Pancreas (tissue), 10 donors: ENCODE results near the gene CACNA1G. TPM values are rescaled to one million over a fixed set of nuclear protein-coding genes. Genes with fewer than 3 reads are reported as not detected.
A peak's percentile ranks its signal among the peaks of the same experiment; 100 is the strongest.

Experiments
- ATAC-seq, 4 donors: fragments of 200-7000 bp; cut with Tn5 transposase; one replicate each; pipeline versions ENCODE4 v1.8.0 to v1.9.1; 2020; ENCODE audit warnings: mild to moderate bottlenecking in 4 of 4, moderate library complexity in 4 of 4
- DNase-seq, 6 donors: peaks; one replicate each; pipeline ENCODE4 v3.0.0-alpha.2; 2020
- FAIRE-seq: peaks from 2 replicates; lab custom pipeline; 2012; peaks lifted over from hg19 to GRCh38; lab: Jason Lieb, UNC
- H3K27ac ChIP-seq, 4 donors: fragments of 200-600 bp; sonication (generic); 1 replicate in 3 of 4; 2 replicates in 1 of 4; pipeline versions ENCODE4 v1.5.0 to v1.8.0; 2020
- H3K27me3 ChIP-seq, 4 donors: fragments of 200-600 bp; one replicate each; pipeline ENCODE4 v1.8.0; 2021
- H3K36me3 ChIP-seq, 3 donors: fragments of 200-600 bp; sonication (generic) in 1 of 3; one replicate each; pipeline versions ENCODE4 v1.5.0 to v1.8.0; 2020 to 2021
- H3K4me1 ChIP-seq, 3 donors: fragments of 200-600 bp; one replicate each; pipeline ENCODE4 v1.8.0; 2021
- H3K4me3 ChIP-seq, 4 donors: fragments of 200-600 bp; sonication (generic) in 2 of 4; one replicate each; pipeline versions ENCODE4 v1.5.0 to v1.8.0; 2020 to 2021
- H3K9me3 ChIP-seq, 4 donors: fragments of 200-600 bp; one replicate each; pipeline ENCODE4 v1.8.0; 2021
- WGBS, 2 donors: extraction: QIAGEN DNeasy Blood & Tissue Kit; methylation state at CpG; one replicate each; pipeline ENCODE4 v1.1.7; 2013; 5-methylcytosine and 5-hydroxymethylcytosine counted together
- intact Hi-C, 3 donors: fragments of 100-400 bp; cut with DNase I; formaldehyde crosslinking; loops; one replicate each; pipeline versions ENCODE4 v1.11.1 to v1.14.2; 2022
- polyA plus RNA-seq, 2 donors: library from polyadenylated mRNA; stranded (reverse); fragments of 200-250 nt; gene quantifications; one replicate each; pipeline ENCODE4 v1.2.3, GENCODE V29; 2013
- total RNA-seq, 6 donors: library from RNA; stranded (reverse); fragmentation: NEBNext Ultra II Directional in 4 of 6; extraction: Animal tissue kit (Norgen Biotek cat#: 25700) in 4 of 6; gene quantifications; one replicate each; pipeline versions ENCODE4 v1.2.1 to v1.2.4, GENCODE V29; 2021 to 2023
- TF ChIP-seq, protein P1 (sequence below), 4 donors: fragments of 200-600 bp; sonication (generic) in 3 of 4; IDR thresholded peaks; one replicate each; pipeline versions ENCODE4 v1.5.0 to v1.8.0; 2021; ENCODE audit warnings: antibody characterized with exemption in 4 of 4
- donor health status: healthy with polysubstance abuse.
- donor health status: DM: no; HTN: no; CAD: no; lungs with moderate emphysema.
- donor health status: DM: no; HTN: no; CAD: no.
- donor health status: control.
- donor health status: control.
- donor health status: Bipolar disorder and iron deficiency.
- donor health status: DM: yes; HTN: yes; CAD: no.
- donor health status: DM: no; HTN: no; CAD: no.
- donor health status: DM: no; HTN: no; CAD: no.
- donor health status: DM: yes; HTN: yes; CAD: no.

The CACNA1G gene
- total and polyA plus RNA-seq, 8 donors, result 0.02 to 0.37 (median 0.09) TPM; not detected in 1

DNA sequence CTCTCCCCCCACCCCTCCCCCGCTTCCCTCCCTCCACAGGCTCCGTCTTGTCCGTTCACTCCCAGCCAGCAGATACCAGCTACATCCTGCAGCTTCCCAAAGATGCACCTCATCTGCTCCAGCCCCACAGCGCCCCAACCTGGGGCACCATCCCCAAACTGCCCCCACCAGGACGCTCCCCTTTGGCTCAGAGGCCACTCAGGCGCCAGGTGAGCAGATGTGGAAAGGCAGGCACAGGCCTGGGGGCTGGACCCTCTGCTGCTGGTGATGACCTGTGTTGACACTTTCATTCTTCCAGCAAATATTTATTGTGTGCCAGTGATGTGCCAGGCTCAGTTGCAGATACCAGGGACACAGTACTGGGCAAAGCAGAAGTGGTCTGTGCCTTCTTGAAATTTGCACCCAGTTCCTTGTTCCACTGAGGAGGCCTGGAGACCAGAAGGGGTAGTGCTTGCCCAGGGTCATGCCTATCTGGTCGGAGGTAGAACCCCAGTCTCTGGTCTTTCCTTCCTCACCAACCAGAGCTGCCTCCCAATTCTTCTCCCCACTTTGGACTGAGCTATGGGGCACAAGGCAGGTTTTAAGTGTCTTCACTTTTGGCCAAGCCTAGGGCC, 63.9 kb downstream of the CACNA1G start:
- no peak for FAIRE-seq
- Histone ChIP-seq H3K4me1 (peaks cover 0 to 3% (median 0%) of the 10 kb centered on the region in 3 donors), H3K4me3 (no peak overlapping the region), H3K27ac (no peak overlapping the region), H3K9me3 (no peaks in the 10 kb centered on the region), H3K36me3 (no peaks in the 10 kb centered on the region), H3K27me3 (no peaks in the 10 kb centered on the region)
- TF ChIP-seq, protein P1, sequence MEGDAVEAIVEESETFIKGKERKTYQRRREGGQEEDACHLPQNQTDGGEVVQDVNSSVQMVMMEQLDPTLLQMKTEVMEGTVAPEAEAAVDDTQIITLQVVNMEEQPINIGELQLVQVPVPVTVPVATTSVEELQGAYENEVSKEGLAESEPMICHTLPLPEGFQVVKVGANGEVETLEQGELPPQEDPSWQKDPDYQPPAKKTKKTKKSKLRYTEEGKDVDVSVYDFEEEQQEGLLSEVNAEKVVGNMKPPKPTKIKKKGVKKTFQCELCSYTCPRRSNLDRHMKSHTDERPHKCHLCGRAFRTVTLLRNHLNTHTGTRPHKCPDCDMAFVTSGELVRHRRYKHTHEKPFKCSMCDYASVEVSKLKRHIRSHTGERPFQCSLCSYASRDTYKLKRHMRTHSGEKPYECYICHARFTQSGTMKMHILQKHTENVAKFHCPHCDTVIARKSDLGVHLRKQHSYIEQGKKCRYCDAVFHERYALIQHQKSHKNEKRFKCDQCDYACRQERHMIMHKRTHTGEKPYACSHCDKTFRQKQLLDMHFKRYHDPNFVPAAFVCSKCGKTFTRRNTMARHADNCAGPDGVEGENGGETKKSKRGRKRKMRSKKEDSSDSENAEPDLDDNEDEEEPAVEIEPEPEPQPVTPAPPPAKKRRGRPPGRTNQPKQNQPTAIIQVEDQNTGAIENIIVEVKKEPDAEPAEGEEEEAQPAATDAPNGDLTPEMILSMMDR (IDR thresholded peaks at IDR 0.05), result no peak
- intact Hi-C loops, result loop anchor here in 2 of 3 donors (5.0 to 10.0 kb wide), 4 partner anchors 77 to 270 kb away; partner anchors contain the start of gene SPATA20 (in 1 of the 2)
- DNase-seq, result peak in 1 of 6 donors; percentile 52
- peak in 1 of 4 donors; percentile 20 for ATAC-seq
- 82 to 86% methylated on average over 5 to 7 of the region's 7 CpGs for WGBS, 2 donors

DNA sequence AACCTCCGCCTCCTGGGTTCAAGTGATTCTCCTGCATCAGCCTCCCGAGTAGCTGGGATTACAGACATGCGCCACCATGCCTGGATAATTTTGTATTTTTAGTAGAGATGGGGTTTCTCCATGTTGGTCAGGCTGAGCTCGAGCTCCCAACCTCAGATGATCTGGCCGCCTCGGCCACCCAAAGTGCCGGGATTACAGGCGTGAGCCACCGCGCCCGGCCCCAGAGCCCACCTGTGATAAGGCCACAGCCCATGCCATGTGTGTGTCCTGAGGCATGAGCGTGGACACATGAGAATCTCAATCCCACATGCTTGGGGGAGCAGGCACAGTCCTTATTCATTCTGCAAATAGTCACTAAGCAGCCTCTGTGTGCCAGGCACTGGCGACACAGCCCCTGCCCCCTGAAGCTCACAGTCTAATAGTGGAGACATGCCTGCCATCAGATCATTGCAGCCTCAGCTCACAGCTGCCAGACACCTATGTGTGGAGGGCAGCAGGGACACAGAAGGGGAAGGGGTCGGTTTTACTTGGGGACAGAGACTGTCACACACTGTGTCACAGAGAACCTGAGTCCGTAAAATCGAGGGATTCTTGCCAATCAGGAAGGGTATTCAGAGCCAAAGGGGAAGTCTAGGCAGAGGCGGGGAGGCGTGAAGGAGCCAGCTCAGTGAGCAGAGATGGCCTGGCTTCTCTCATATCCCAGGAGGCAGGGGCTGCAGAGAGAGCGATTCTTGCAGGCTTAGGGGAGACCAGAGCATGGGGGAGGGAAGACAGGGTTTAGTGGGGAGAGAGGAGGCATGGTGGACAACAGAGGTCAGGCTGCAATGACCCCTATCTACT, 64.7 kb downstream of the CACNA1G start:
- no peaks in the 10 kb centered on the region for H3K27me3 ChIP-seq
- 83% methylated on average over 19 of the region's 19 CpGs for WGBS, 2 donors
- H3K4me1 ChIP-seq, result peaks cover 0 to 5% (median 0%) of the 10 kb centered on the region in 3 donors

DNA sequence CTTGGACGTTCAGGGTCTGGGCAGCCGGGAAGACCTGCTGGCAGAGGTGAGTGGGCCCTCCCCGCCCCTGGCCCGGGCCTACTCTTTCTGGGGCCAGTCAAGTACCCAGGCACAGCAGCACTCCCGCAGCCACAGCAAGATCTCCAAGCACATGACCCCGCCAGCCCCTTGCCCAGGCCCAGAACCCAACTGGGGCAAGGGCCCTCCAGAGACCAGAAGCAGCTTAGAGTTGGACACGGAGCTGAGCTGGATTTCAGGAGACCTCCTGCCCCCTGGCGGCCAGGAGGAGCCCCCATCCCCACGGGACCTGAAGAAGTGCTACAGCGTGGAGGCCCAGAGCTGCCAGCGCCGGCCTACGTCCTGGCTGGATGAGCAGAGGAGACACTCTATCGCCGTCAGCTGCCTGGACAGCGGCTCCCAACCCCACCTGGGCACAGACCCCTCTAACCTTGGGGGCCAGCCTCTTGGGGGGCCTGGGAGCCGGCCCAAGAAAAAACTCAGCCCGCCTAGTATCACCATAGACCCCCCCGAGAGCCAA, 65.6 kb downstream of the CACNA1G start:
- Histone ChIP-seq H3K4me1 (peaks cover 0 to 8% (median 0%) of the 10 kb centered on the region in 3 donors), H3K27me3 (no peaks in the 10 kb centered on the region), H3K4me3 (no peak overlapping the region), H3K36me3 (no peaks in the 10 kb centered on the region), H3K27ac (no peak overlapping the region), H3K9me3 (no peaks in the 10 kb centered on the region)
- ATAC-seq (peak; percentile 60 to 78 (median 68)), DNase-seq (peak; percentile 66 to 91 (median 80)), FAIRE-seq (no peak)
- intact Hi-C loops, result loop anchor here in 2 of 3 donors (5.0 to 10.0 kb wide), 3 partner anchors 74 to 271 kb away; no protein-coding TSS in a partner anchor
- 34 to 41% methylated on average over 18 to 19 of the region's 19 CpGs for WGBS, 2 donors
- TF ChIP-seq, protein P1 (IDR thresholded peaks at IDR 0.05), result peak; percentile 51 to 84 (median 70)

More for the DNA sequence above, 64.7 kb downstream of the CACNA1G start:
- intact Hi-C loops, result loop anchor here in 2 of 3 donors (5.0 to 10.0 kb wide), 3 partner anchors 73 to 270 kb away; no protein-coding TSS in a partner anchor
- DNase-seq (no peak), ATAC-seq (no peak), FAIRE-seq (no peak)
- Histone ChIP-seq H3K36me3 (no peaks in the 10 kb centered on the region), H3K4me3 (no peak overlapping the region), H3K27ac (no peak overlapping the region), H3K9me3 (no peaks in the 10 kb centered on the region)
- TF ChIP-seq, protein P1 (IDR thresholded peaks at IDR 0.05), result no peak

DNA sequence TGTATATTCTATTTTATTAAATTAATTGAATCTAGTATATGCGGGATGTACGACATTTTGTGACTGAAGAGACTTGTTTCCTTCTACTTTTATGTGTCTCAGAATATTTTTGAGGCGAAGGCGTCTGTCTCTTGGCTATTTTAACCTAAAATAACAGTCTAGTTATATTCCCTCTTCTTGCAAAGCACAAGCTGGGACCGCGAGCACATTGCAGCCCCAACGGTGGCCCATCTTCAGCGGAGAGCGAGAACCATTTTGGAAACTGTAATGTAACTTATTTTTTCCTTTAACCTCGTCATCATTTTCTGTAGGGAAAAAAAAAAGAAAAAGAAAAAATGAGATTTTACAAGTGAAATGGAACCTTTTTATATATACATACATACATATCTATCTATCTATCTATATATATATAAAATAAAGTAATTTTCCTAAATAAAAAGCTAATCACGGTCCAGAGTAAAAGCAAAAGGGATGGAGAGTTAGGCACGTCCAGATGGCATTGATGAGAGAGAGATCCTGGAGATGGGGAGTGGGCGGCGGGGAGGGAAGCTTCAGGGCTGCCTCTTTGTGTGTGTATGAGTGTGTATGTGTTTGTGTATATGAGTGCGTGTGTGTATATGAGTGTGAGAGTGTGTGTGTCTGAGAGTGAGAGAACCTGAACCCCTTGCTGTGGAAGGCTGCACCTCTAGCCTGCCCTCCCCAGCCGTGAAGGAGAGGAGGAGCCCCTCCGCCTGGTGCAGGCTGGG, 66.7 kb downstream of the CACNA1G start:
- peaks cover 0 to 8% (median 0%) of the 10 kb centered on the region in 3 donors for H3K4me1 ChIP-seq
- 77 to 82% methylated on average over 17 of the region's 17 CpGs for WGBS, 2 donors
- DNase-seq (peak in 2 of 6 donors; percentile 2 to 28), FAIRE-seq (no peak), ATAC-seq (no peak)
- peak overlapping the region in 2 of 4 donors; percentile 37 to 56 for H3K27ac ChIP-seq
- TF ChIP-seq, protein P1 (IDR thresholded peaks at IDR 0.05), result no peak
- H3K36me3 ChIP-seq, result no peaks in the 10 kb centered on the region
- intact Hi-C loops, result loop anchor here in 2 of 3 donors (5.0 to 10.0 kb wide), 3 partner anchors 75 to 272 kb away; no protein-coding TSS in a partner anchor
- no peak overlapping the region for H3K4me3 ChIP-seq
- H3K27me3 ChIP-seq, result no peaks in the 10 kb centered on the region
- no peaks in the 10 kb centered on the region for H3K9me3 ChIP-seq
